GM23338 (cell line): Measurements from ENCODE around the gene SKP1. TPM values are rescaled to one million over a fixed set of nuclear protein-coding genes. Genes with fewer than 3 reads are reported as not detected.

ENCODE experiments used
- ATAC-seq: fragments of 200-7000 bp; cut with Tn5 transposase; 3 replicates; pipeline ENCODE4 v1.9.1; 2020
- DNase-seq: peaks from one replicate; pipeline ENCODE4 v3.0.0-alpha.2; 2015; ENCODE audit warnings: low spot score
- H2AFZ ChIP-seq: fragments of 200-600 bp; sonication (generic); 2 replicates; pipeline ENCODE4 v1.8.0; 2016; ENCODE audit warnings: antibody characterized with exemption, mild to moderate bottlenecking, moderate library complexity
- H3F3A ChIP-seq: fragments of 200-600 bp; sonication (generic); replicated peaks from 2 replicates; pipeline ENCODE4 v1.8.0; 2017; ENCODE audit warnings: antibody characterized with exemption, mixed run types, low read depth
- H3K27ac ChIP-seq: fragments of 200-600 bp; sonication (generic); 2 replicates; pipeline ENCODE4 v1.6.1; 2016; ENCODE audit warnings: low read depth
- H3K27me3 ChIP-seq: fragments of 200-600 bp; sonication (generic); 2 replicates; pipeline ENCODE4 v1.8.0; 2016; ENCODE audit warnings: mild to moderate bottlenecking, mixed run types, moderate library complexity; ENCODE audit not compliant: insufficient read depth
- H3K36me3 ChIP-seq: fragments of 200-600 bp; sonication (generic); 2 replicates; pipeline ENCODE4 v1.8.0; 2016; ENCODE audit warnings: mild to moderate bottlenecking; ENCODE audit not compliant: insufficient read depth
- H3K4me1 ChIP-seq: fragments of 200-600 bp; sonication (generic); 2 replicates; pipeline ENCODE4 v1.8.0; 2016; ENCODE audit warnings: mild to moderate bottlenecking, moderate library complexity; ENCODE audit not compliant: insufficient read depth
- H3K4me2 ChIP-seq: fragments of 200-600 bp; sonication (generic); 2 replicates; pipeline ENCODE4 v1.7.1; 2017; ENCODE audit warnings: mixed run types
- H3K4me3 ChIP-seq: fragments of 200-600 bp; sonication (generic); 2 replicates; pipeline ENCODE4 v1.6.1; 2016; ENCODE audit warnings: mixed run types
- H3K79me2 ChIP-seq: fragments of 200-600 bp; sonication (generic); replicated peaks from 2 replicates; pipeline ENCODE4 v1.8.0; 2017; ENCODE audit warnings: mild to moderate bottlenecking; ENCODE audit not compliant: insufficient read depth
- H3K9me2 ChIP-seq: fragments of 200-600 bp; sonication (generic); 2 replicates; pipeline ENCODE4 v1.8.0; 2017; ENCODE audit not compliant: insufficient read depth
- H4K20me1 ChIP-seq: fragments of 200-600 bp; sonication (generic); replicated peaks from 2 replicates; pipeline ENCODE4 v1.8.0; 2017; ENCODE audit warnings: mild to moderate bottlenecking; ENCODE audit not compliant: insufficient read depth
- H3K27ac Mint-ChIP-seq: 2 replicates; pipeline ENCODE4 v1.8.0; 2020; ENCODE audit warnings: inconsistent platforms, mild to moderate bottlenecking, moderate library complexity, mixed read lengths
- H3K27me3 Mint-ChIP-seq: 3 replicates; pipeline ENCODE4 v1.8.0; 2022; ENCODE audit warnings: low read depth, mild to moderate bottlenecking, moderate library complexity, mixed read lengths, inconsistent platforms; ENCODE audit not compliant: insufficient read depth, poor library complexity
- H3K36me3 Mint-ChIP-seq: 3 replicates; pipeline ENCODE4 v1.8.0; 2021; ENCODE audit warnings: low read depth, mild to moderate bottlenecking, inconsistent platforms, moderate library complexity, mixed read lengths
- H3K4me1 Mint-ChIP-seq: 3 replicates; pipeline ENCODE4 v1.8.0; 2020; ENCODE audit warnings: mild to moderate bottlenecking, inconsistent platforms, mixed read lengths
- H3K4me3 Mint-ChIP-seq: 3 replicates; pipeline ENCODE4 v1.8.0; 2021; ENCODE audit warnings: moderate library complexity, mild to moderate bottlenecking, inconsistent platforms, mixed read lengths
- H3K9me3 Mint-ChIP-seq: 3 replicates; pipeline ENCODE4 v1.8.0; 2020; ENCODE audit warnings: moderate library complexity, mild to moderate bottlenecking, inconsistent platforms, mixed read lengths
- CREB1 ChIP-seq: fragments of 250-450 bp; sonication (Bioruptor Pico); IDR thresholded peaks from 2 replicates; pipeline ENCODE4 v1.5.0; 2020; ENCODE audit warnings: low read depth, mild to moderate bottlenecking, moderate library complexity
- ETS1 ChIP-seq: IDR thresholded peaks from 2 replicates; pipeline ENCODE4 v1.6.1; 2016; ENCODE audit warnings: antibody characterized with exemption
- EZH2 ChIP-seq: fragments of 200-600 bp; sonication (generic); IDR thresholded peaks from one replicate; pipeline ENCODE4 v1.8.0; 2017; ENCODE audit warnings: antibody characterized with exemption, mild to moderate bottlenecking, low read depth; ENCODE audit not compliant: unreplicated experiment
- POLR2AphosphoS5 ChIP-seq: IDR thresholded peaks from 2 replicates; pipeline ENCODE4 v1.6.1; 2016; ENCODE audit warnings: antibody characterized with exemption, low read depth
- ZNF114 ChIP-seq: fragments of 250-450 bp; sonication (Bioruptor Pico); IDR thresholded peaks from 2 replicates; pipeline ENCODE4 v1.5.0; 2020; ENCODE audit warnings: mild to moderate bottlenecking, moderate library complexity
- polyA plus RNA-seq: library from polyadenylated mRNA; unstranded; fragments of >200 nt; fragmentation: Nextera tagmentation; extraction: Ambion mirVana; gene quantifications from 2 replicates; pipeline ENCODE4 v1.2.1, GENCODE V29; 2016
- total RNA-seq: library from RNA; depleted of rRNA; stranded (reverse); fragments of >200 nt; shearing (Covaris generic); gene quantifications from 2 replicates; pipeline ENCODE4 v1.2.3, GENCODE V29; 2014

SKP1 gene
- total and polyA plus RNA-seq, 2 experiments from 2014 or later = 244 to 440 TPM

- no peak overlapping the region for H3K4me3 ChIP-seq
- ATAC-seq = no peak
These were observed 48.6 kb downstream of the SKP1 start for GRCh38 chr5:134127988-134128647.

GRCh38 chr5:134127376-134127861 is 49.3 kb downstream of the SKP1 start:
- H3K27me3 ChIP-seq = no peaks in the 10 kb centered on the region
- H3K4me2 ChIP-seq = no peak overlapping the region
- Mint-ChIP-seq H3K4me3 (no peak overlapping the region), H3K36me3 (no peaks in the 10 kb centered on the region; the same call in 2 of the 3 replicates), H3K9me3 (no peaks in the 10 kb centered on the region), H3K27me3 (peaks cover 13% of the 10 kb centered on the region), H3K27ac (no peak overlapping the region), H3K4me1 (peaks cover 4% of the 10 kb centered on the region; the same call in 2 of the 3 replicates)
- DNase-seq = no peak
- TF ChIP-seq CREB1 = no peak
- H4K20me1 ChIP-seq = peaks cover 14% of the 10 kb centered on the region
- H3K4me1 ChIP-seq = peaks cover 1% of the 10 kb centered on the region; the same call in 1 of the 2 replicates
- no peaks in the 10 kb centered on the region for H3K79me2 ChIP-seq
- no peak overlapping the region for H3K27ac ChIP-seq
- H3K9me2 ChIP-seq = no peaks in the 10 kb centered on the region
- no peak overlapping the region for H3K4me3 ChIP-seq
- H3F3A ChIP-seq = no peaks in the 10 kb centered on the region
- no peak for ATAC-seq
- no peaks in the 10 kb centered on the region for H3K36me3 ChIP-seq
- H2AFZ ChIP-seq = no peak overlapping the region

More at GRCh38 chr5:134127988-134128647, 48.6 kb downstream of the SKP1 start:
- Histone ChIP-seq H3K4me1 (peaks cover 7% of the 10 kb centered on the region; the same call in 1 of the 2 replicates), H2AFZ (no peak overlapping the region), H3K27ac (no peak overlapping the region), H3K4me2 (no peak overlapping the region), H4K20me1 (peaks cover 14% of the 10 kb centered on the region), H3F3A (no peaks in the 10 kb centered on the region), H3K27me3 (no peaks in the 10 kb centered on the region), H3K36me3 (no peaks in the 10 kb centered on the region), H3K9me2 (no peaks in the 10 kb centered on the region), H3K79me2 (no peaks in the 10 kb centered on the region)
- DNase-seq = no peak
- no peaks in the 10 kb centered on the region for H3K9me3 Mint-ChIP-seq
- TF ChIP-seq ZNF114 (CRISPR knock-in tag) (no peak), ETS1 (no peak), EZH2 (no peak), POLR2AphosphoS5 (no peak)
- no peak overlapping the region for H3K4me3 Mint-ChIP-seq
- H3K4me1 Mint-ChIP-seq = peaks cover 11% of the 10 kb centered on the region; the same call in 2 of the 3 replicates
- no peaks in the 10 kb centered on the region; the same call in 2 of the 3 replicates for H3K36me3 Mint-ChIP-seq
- peaks cover 12% of the 10 kb centered on the region for H3K27me3 Mint-ChIP-seq
- H3K27ac Mint-ChIP-seq = no peak overlapping the region

- Histone ChIP-seq H3K9me2 (no peaks in the 10 kb centered on the region), H3K4me1 (no peaks in the 10 kb centered on the region), H3K4me3 (no peak overlapping the region), H3K4me2 (no peak overlapping the region), H2AFZ (no peak overlapping the region), H3K27ac (no peak overlapping the region), H3K36me3 (no peaks in the 10 kb centered on the region), H3F3A (no peaks in the 10 kb centered on the region), H3K27me3 (no peaks in the 10 kb centered on the region), H3K79me2 (no peaks in the 10 kb centered on the region), H4K20me1 (peaks cover 3% of the 10 kb centered on the region; the same call in 1 of the 2 replicates)
- Mint-ChIP-seq H3K27ac (no peak overlapping the region), H3K27me3 (peaks cover 19% of the 10 kb centered on the region), H3K9me3 (no peaks in the 10 kb centered on the region), H3K4me1 (no peaks in the 10 kb centered on the region), H3K36me3 (no peaks in the 10 kb centered on the region; the same call in 2 of the 3 replicates), H3K4me3 (no peak overlapping the region)
- ATAC-seq (no peak), DNase-seq (no peak)
- no peak for TF ChIP-seq ETS1
These were observed 51.4 kb downstream of the SKP1 start for GRCh38 chr5:134125039-134126015.
